GM12878 (cell line): ENCODE results near the gene SENP5. TPM values are rescaled to one million over a fixed set of nuclear protein-coding genes. Genes with fewer than 3 reads are reported as not detected.

Experiments used
- ATAC-seq: fragments of 200-7000 bp; cut with Tn5 transposase; 3 replicates; pipeline ENCODE4 v1.9.1; 2020; ENCODE audit warnings: mild to moderate bottlenecking, moderate library complexity
- BruUV-seq: library from RNA; stranded (reverse); fragments of 400-500 nt; replicated peaks from 2 replicates; lab custom pipeline; 2021; lab: Mats Ljungman, UMichigan
- CTCF ChIA-PET: fragments of 300-600 bp; sonication (Branson Sonifier 250); formaldehyde crosslinking; extraction: SDS; loops from one replicate; lab custom pipeline; 2021; ENCODE audit warnings: inconsistent platforms; lab: Yijun Ruan, JAX
- POLR2A ChIA-PET: fragments of 350-600 bp; formaldehyde crosslinking; extraction: SDS; loops from one replicate; lab custom pipeline; 2021; ENCODE audit warnings: inconsistent platforms; lab: Charles Lee
- RAD21 ChIA-PET: fragments of 300-600 bp; sonication (Branson Sonifier 250); formaldehyde crosslinking; loops from one replicate; lab custom pipeline; 2023; ENCODE audit warnings: antibody characterized with exemption; ENCODE audit not compliant: unreplicated experiment; lab: Charles Lee
- SMC1A ChIA-PET: fragments of 300-600 bp; sonication (Branson Sonifier 250); formaldehyde crosslinking; loops from one replicate; lab custom pipeline; 2023; ENCODE audit not compliant: unreplicated experiment, uncharacterized antibody; lab: Charles Lee
- DNase-seq: peaks from one replicate; pipeline ENCODE4 v3.0.0-alpha.2; 2011; ENCODE audit warnings: low read depth, low spot score
- FAIRE-seq: peaks from 3 replicates; lab custom pipeline; 2011; peaks lifted over from hg19 to GRCh38; lab: Jason Lieb, UNC
- H2AFZ ChIP-seq: 2 replicates; pipeline ENCODE4 v1.6.0; 2011; ENCODE audit warnings: low read depth, low read length, control low read depth; ENCODE audit not compliant: control insufficient read depth
- H3K27ac ChIP-seq: 2 replicates; pipeline ENCODE4 v1.5.1; 2011; ENCODE audit warnings: control low read depth; ENCODE audit not compliant: control insufficient read depth, insufficient read depth
- H3K27me3 ChIP-seq, 2 experiments: replicated peaks in 1 of 2; 2 replicates each; pipeline versions ENCODE4 v1.6.0 to v1.6.1; 2011; ENCODE audit warnings: low read length in 1 of 2; ENCODE audit not compliant: control insufficient read depth in 2 of 2, insufficient read depth in 2 of 2
- H3K36me3 ChIP-seq, 2 experiments: 2 replicates each; pipeline ENCODE4 v1.5.1; 2011; ENCODE audit warnings: low read length in 1 of 2; ENCODE audit not compliant: control insufficient read depth in 2 of 2, insufficient read depth in 2 of 2
- H3K4me1 ChIP-seq: 2 replicates; pipeline ENCODE4 v1.6.1; 2011; ENCODE audit warnings: mild to moderate bottlenecking, low read length, moderate library complexity, mixed read lengths; ENCODE audit not compliant: control insufficient read depth, insufficient read depth
- H3K4me2 ChIP-seq: 2 replicates; pipeline ENCODE4 v1.6.0; 2011; ENCODE audit warnings: control low read depth; ENCODE audit not compliant: control insufficient read depth, insufficient read depth
- H3K4me3 ChIP-seq: fragments of 200-600 bp; sonication (generic); 2 replicates; pipeline ENCODE4 v1.5.1; 2016
- H3K79me2 ChIP-seq: 2 replicates; pipeline ENCODE4 v1.6.0; 2011; ENCODE audit warnings: low read length; ENCODE audit not compliant: control insufficient read depth, insufficient read depth
- H3K9ac ChIP-seq: 2 replicates; pipeline ENCODE4 v1.8.0; 2011; ENCODE audit warnings: low read length, control low read depth, mixed read lengths; ENCODE audit not compliant: control insufficient read depth, insufficient read depth
- H3K9me3 ChIP-seq: replicated peaks from 3 replicates; pipeline ENCODE4 v1.5.1; 2011; ENCODE audit warnings: mild to moderate bottlenecking, low read length; ENCODE audit not compliant: control insufficient read depth, insufficient read depth
- H4K20me1 ChIP-seq: 2 replicates; pipeline ENCODE4 v1.6.0; 2011; ENCODE audit not compliant: control insufficient read depth, insufficient read depth
- EZH2 ChIP-seq: IDR thresholded peaks from 2 replicates; pipeline ENCODE4 v1.6.1; 2012; ENCODE audit warnings: low read depth, mild to moderate bottlenecking, control low read depth, inconsistent platforms, low read length, borderline replicate concordance; ENCODE audit not compliant: control insufficient read depth
- MAX ChIP-seq: IDR thresholded peaks from 2 replicates; pipeline ENCODE4 v1.6.1; 2012; ENCODE audit warnings: low read depth, low read length, improper control_type of control experiment
- MXI1 ChIP-seq: fragments of 150-350 bp; IDR thresholded peaks from 2 replicates; pipeline ENCODE4 v1.6.1; 2011; ENCODE audit warnings: low read depth, mild to moderate bottlenecking, inconsistent platforms, low read length, improper control_type of control experiment
- NBN ChIP-seq: fragments of 450-650 bp; IDR thresholded peaks from 2 replicates; pipeline ENCODE4 v1.6.1; 2016
- NFYB ChIP-seq: IDR thresholded peaks from 2 replicates; pipeline ENCODE4 v1.6.1; 2011; ENCODE audit warnings: low read depth, mild to moderate bottlenecking, low read length, improper control_type of control experiment, moderate library complexity; ENCODE audit not compliant: insufficient read depth
- POU2F2 ChIP-seq: IDR thresholded peaks from 3 replicates; pipeline ENCODE4 v1.6.1; 2011; ENCODE audit warnings: low read depth, mild to moderate bottlenecking, low read length, borderline replicate concordance
- REST ChIP-seq: IDR thresholded peaks from 2 replicates; pipeline ENCODE4 v1.6.1; 2012; ENCODE audit warnings: mild to moderate bottlenecking, low read depth, low read length
- SMAD1 ChIP-seq: fragments of 450-650 bp; IDR thresholded peaks from 2 replicates; pipeline ENCODE4 v1.6.1; 2018; ENCODE audit warnings: mild to moderate bottlenecking, low read depth; ENCODE audit not compliant: partially characterized antibody
- SMC3 ChIP-seq: IDR thresholded peaks from 2 replicates; pipeline ENCODE4 v1.6.1; 2011; ENCODE audit warnings: low read length, improper control_type of control experiment, borderline replicate concordance
- SP1 ChIP-seq: IDR thresholded peaks from one replicate; pipeline ENCODE4 v1.6.1; 2011; ENCODE audit warnings: low read depth, low read length
- STAT1 ChIP-seq: fragments of 450-650 bp; conservative IDR thresholded peaks from 2 replicates; pipeline ENCODE4 v1.6.1; 2014; ENCODE audit warnings: antibody characterized with exemption, mild to moderate bottlenecking
- USF2 ChIP-seq: IDR thresholded peaks from 2 replicates; pipeline ENCODE4 v1.6.1; 2011; ENCODE audit warnings: low read depth, low read length, improper control_type of control experiment, borderline replicate concordance
- ZBTB33 ChIP-seq: fragments of 450-650 bp; IDR thresholded peaks from 2 replicates; pipeline ENCODE4 v1.6.1; 2017; ENCODE audit warnings: mild to moderate bottlenecking
- WGBS: methylation state at CpG from one replicate; pipeline ENCODE4 v1.1.6; 2016; ENCODE audit warnings: low lambda C conversion rate; ENCODE audit not compliant: insufficient replicate concordance, insufficient coverage; ENCODE audit errors: missing lambda C conversion rate; 5-methylcytosine and 5-hydroxymethylcytosine counted together
- in situ Hi-C: fragments of 300-500 bp; cut with MboI; formaldehyde crosslinking; loops from 9 replicates; pipeline ENCODE4 v1.14.3; 2018; ENCODE audit warnings: mixed read lengths
- intact Hi-C: fragments of 100-400 bp; cut with micrococcal nuclease; formaldehyde crosslinking; loops from one replicate; pipeline ENCODE4 v1.14.2; 2022; ENCODE audit not compliant: unreplicated experiment
- polyA plus RNA-seq, 11 experiments: library from polyadenylated mRNA; depleted of rRNA in 4 of 11; unstranded in 6 of 11; stranded (reverse) in 5 of 11; fragments of >200 nt; fragmentation: Nextera tagmentation in 4 of 11; fragmentation: Illumina TruSeq in 1 of 11; extraction: Ambion mirVana in 4 of 11; extraction: Trizol in 1 of 11; gene quantifications; 1 replicate in 1 of 11; 2 replicates in 10 of 11; pipeline versions ENCODE4 v1.2.1 to v1.2.3, GENCODE V29; 2011 to 2016; ENCODE audit warnings: inconsistent platforms in 2 of 11, missing spikeins in 2 of 11, low read depth in 1 of 11
- total RNA-seq, 4 experiments: library from RNA; depleted of rRNA in 3 of 4; stranded (reverse); fragments of >200 nt in 3 of 4; fragmentation: Illumina TruSeq in 1 of 4; extraction: Trizol in 1 of 4; gene quantifications; 2 replicates each; pipeline versions ENCODE4 v1.2.1 to v1.2.3, GENCODE V29; 2013 to 2021

The SENP5 gene
- total and polyA plus RNA-seq, 10 of the 15 experiments (the other 5 are each of a cell fraction or from before 2014, with no cell fraction given) = 6.4 to 28.4 (median 15.6) TPM

- Histone ChIP-seq H3K4me1 (peaks cover 6% of the 10 kb centered on the region), H4K20me1 (no peaks in the 10 kb centered on the region), H2AFZ (no peak overlapping the region), H3K4me2 (no peak overlapping the region), H3K27me3 (no peaks in the 10 kb centered on the region), H3K4me3 (no peak overlapping the region), H3K27ac (no peak overlapping the region), H3K9me3 (peaks cover 2% of the 10 kb centered on the region; the same call in 1 of the 3 replicates), H3K79me2 (no peaks in the 10 kb centered on the region), H3K36me3 (no peaks in the 10 kb centered on the region), H3K9ac (no peak overlapping the region)
- no TSS peak for BruUV-seq
- TF ChIP-seq SP1 (no peak), NBN (no peak), NFYB (no peak), SMAD1 (no peak), REST (no peak), MAX (no peak), USF2 (no peak), ZBTB33 (no peak), STAT1 (no peak), SMC3 (no peak), POU2F2 (no peak), EZH2 (no peak), MXI1 (no peak)
- no peak for FAIRE-seq
- no peak for DNase-seq
- RAD21 ChIA-PET = no interaction called here
- no peak for ATAC-seq
- in situ Hi-C loops (loop anchor here (25.0 kb wide), 1 partner anchor 535 kb away; no protein-coding TSS in a partner anchor), intact Hi-C loops (loop anchor here (5.0 kb wide), 1 partner anchor 525 kb away; no protein-coding TSS in a partner anchor)
- POLR2A ChIA-PET = no interaction called here
- CTCF ChIA-PET = interaction anchor here (6.4 kb wide), 1 partner anchor 211 kb away, joined by 41 read pairs; no protein-coding TSS in a partner anchor
- WGBS = 66% methylated on average over 11 of the region's 11 CpGs
- SMC1A ChIA-PET = no interaction called here
These were observed 109.2 kb downstream of the SENP5 start for GRCh38 chr3:196976941-196977340.
